Measurements from ENCODE around the gene SIPA1L2. TPM values are rescaled to one million over a fixed set of nuclear protein-coding genes. Genes with fewer than 3 reads are reported as not detected.
A peak's percentile ranks its signal among the peaks of the same experiment; 100 is the strongest.

Gene SIPA1L2, protein sequence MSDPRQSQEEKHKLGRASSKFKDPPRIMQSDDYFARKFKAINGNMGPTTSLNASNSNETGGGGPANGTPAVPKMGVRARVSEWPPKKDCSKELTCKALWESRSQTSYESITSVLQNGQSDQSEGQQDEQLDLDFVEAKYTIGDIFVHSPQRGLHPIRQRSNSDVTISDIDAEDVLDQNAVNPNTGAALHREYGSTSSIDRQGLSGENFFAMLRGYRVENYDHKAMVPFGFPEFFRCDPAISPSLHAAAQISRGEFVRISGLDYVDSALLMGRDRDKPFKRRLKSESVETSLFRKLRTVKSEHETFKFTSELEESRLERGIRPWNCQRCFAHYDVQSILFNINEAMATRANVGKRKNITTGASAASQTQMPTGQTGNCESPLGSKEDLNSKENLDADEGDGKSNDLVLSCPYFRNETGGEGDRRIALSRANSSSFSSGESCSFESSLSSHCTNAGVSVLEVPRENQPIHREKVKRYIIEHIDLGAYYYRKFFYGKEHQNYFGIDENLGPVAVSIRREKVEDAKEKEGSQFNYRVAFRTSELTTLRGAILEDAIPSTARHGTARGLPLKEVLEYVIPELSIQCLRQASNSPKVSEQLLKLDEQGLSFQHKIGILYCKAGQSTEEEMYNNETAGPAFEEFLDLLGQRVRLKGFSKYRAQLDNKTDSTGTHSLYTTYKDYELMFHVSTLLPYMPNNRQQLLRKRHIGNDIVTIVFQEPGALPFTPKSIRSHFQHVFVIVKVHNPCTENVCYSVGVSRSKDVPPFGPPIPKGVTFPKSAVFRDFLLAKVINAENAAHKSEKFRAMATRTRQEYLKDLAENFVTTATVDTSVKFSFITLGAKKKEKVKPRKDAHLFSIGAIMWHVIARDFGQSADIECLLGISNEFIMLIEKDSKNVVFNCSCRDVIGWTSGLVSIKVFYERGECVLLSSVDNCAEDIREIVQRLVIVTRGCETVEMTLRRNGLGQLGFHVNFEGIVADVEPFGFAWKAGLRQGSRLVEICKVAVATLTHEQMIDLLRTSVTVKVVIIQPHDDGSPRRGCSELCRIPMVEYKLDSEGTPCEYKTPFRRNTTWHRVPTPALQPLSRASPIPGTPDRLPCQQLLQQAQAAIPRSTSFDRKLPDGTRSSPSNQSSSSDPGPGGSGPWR (N-terminal part only)
- 13.5 and 16.0 TPM in 2 replicates for total RNA-seq (2014; rRNA removed; shearing (Covaris generic))
- total RNA-seq (2022) = 6.2 and 7.8 TPM in 2 replicates
- percentile 54 among the genes with signal in this experiment for Bru-seq, nascent RNA
- BruChase-seq, experiment 1, labeled RNA remaining after a 6-hour chase = percentile 42 among the genes with signal in this experiment
- BruChase-seq, experiment 2, labeled RNA remaining after a 2-hour chase = percentile 44 among the genes with signal in this experiment
- long read RNA-seq, partial matches to known transcripts = 4 of 5 reads
- long read RNA-seq, other reads (novel, unspliced or antisense) = 1 of 5 reads

DNA sequence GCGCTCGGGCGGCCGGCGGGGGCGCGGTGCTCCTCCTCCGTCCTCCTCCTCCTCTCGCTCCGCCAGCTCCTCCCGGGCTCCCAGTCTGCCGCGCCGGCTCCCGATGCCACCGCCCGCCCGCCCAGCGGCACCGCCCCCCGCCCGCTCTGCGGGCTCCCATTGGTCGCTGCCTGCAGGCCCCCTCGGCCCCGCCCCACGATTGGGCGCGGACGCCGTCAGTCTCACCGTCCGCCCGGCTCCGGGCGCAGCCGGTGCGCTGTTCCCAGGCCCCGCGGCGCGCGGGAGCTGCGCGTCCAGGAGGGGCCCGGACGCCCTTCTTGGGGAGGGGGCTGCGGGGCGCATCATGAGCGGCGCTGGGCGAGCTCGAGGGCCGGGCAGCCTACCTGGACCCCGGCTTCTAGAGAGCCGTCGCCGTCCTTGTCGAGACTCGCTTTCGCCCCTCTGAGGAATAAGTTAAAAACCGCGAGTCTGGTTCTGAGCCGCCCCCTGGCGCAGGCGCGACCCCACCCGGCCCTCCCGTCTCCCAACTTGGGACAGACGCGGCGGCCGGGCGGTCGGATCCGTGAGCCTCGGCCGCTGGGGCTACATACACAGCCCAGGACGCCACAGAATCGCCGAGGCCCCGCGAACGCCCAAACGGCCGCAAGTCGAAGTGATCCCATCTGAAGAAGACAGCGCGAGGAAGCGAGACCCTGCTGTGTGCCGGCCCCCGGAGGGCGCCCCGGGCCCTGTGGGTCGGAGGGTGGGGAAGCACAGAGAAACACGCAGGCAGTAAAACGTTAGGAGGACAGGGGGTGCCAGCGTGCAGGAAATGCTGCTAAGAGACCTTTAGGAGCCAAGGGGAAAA lies at the start of gene SIPA1L2:
Gene SIPA1L2, minus strand, starts transcription at position 87 of the 847 bp plus-strand sequence. CDS start 114,794 bp downstream, outside the sequence.
- H2AFZ ChIP-seq (ENCODE audit: low read length) = peak within 1 kb of the TSS; percentile 85; the same call in 1 of the 2 replicates
- ChIA-PET POLR2A (interaction anchor here (0.5 to 0.8 kb wide), 4 partner anchors 13 to 69 kb away, joined by 3 to 4 read pairs (median 4); no protein-coding TSS in a partner anchor), CTCF (ENCODE audit: unreplicated experiment) (no interaction called here)
- BruUV-seq (replicated peaks) = no TSS peak
- peaks cover 29% of the 10 kb centered on the region; the same call in 1 of the 2 replicates for H3K79me2 ChIP-seq (ENCODE audit: insufficient read depth, low read depth, low read length)
- peak within 1 kb of the TSS; percentile 91 for H3K4me2 ChIP-seq (ENCODE audit: low read length)
- no peaks in the 10 kb centered on the region for H3K36me3 ChIP-seq (ENCODE audit: insufficient read depth, low read length)
- intact Hi-C loops (cut with micrococcal nuclease; ENCODE audit: unreplicated experiment) = loop anchor here (1.0 to 10.0 kb wide), 3 partner anchors 175 to 764 kb away; partner anchors contain the start of gene MAP10
- H3K4me3 ChIP-seq (ENCODE audit: low read depth, low read length, poor library complexity, severe bottlenecking) = peak within 1 kb of the TSS; percentile 73
- no peaks in the 10 kb centered on the region for H4K20me1 ChIP-seq (ENCODE audit: insufficient read depth, low read length)
- TF ChIP-seq EZH2phosphoT487 (IDR thresholded peaks at IDR 0.05; ENCODE audit: borderline replicate concordance, low read depth, low read length) (no peak), CTCF (conservative IDR thresholded peaks at IDR 0.05; ENCODE audit: low read length) (peak; percentile 78)
- peak; percentile 89 for DNase-seq (ENCODE audit: low spot score)
- H3K9me2 ChIP-seq (ENCODE audit: insufficient read depth, low read length) = no peaks in the 10 kb centered on the region
- peaks cover 42% of the 10 kb centered on the region for H3K4me1 ChIP-seq (ENCODE audit: insufficient read depth, low read length, poor library complexity, severe bottlenecking)
- H3K9me3 ChIP-seq (ENCODE audit: low read length) = no peaks in the 10 kb centered on the region
- H3K27ac ChIP-seq (ENCODE audit: low read depth, low read length, poor library complexity, severe bottlenecking) = peak within 1 kb of the TSS; percentile 62

- BruUV-seq (replicated peaks) = no TSS peak
Measured at GRCh38 chr1:232678185-232678886, 48.4 kb upstream of the SIPA1L2 start.

More at GRCh38 chr1:232678185-232678886, 48.4 kb upstream of the SIPA1L2 start:
- TF ChIP-seq CTCF (conservative IDR thresholded peaks at IDR 0.05; ENCODE audit: low read length) (no peak), EZH2phosphoT487 (IDR thresholded peaks at IDR 0.05; ENCODE audit: borderline replicate concordance, low read depth, low read length) (no peak)
- ChIA-PET POLR2A (interaction anchor here (0.6 to 1.4 kb wide), 2 partner anchors 10 to 25 kb away, joined by 4 read pairs; no protein-coding TSS in a partner anchor), CTCF (ENCODE audit: unreplicated experiment) (no interaction called here)
- Histone ChIP-seq H3K9me2 (ENCODE audit: insufficient read depth, low read length) (no peaks in the 10 kb centered on the region), H3K4me2 (ENCODE audit: low read length) (no peak overlapping the region), H3K36me3 (ENCODE audit: insufficient read depth, low read length) (no peaks in the 10 kb centered on the region), H4K20me1 (ENCODE audit: insufficient read depth, low read length) (no peaks in the 10 kb centered on the region), H3K79me2 (ENCODE audit: insufficient read depth, low read depth, low read length) (no peaks in the 10 kb centered on the region), H3K27ac (ENCODE audit: low read depth, low read length, poor library complexity, severe bottlenecking) (no peak overlapping the region), H3K9me3 (ENCODE audit: low read length) (no peaks in the 10 kb centered on the region), H3K4me1 (ENCODE audit: insufficient read depth, low read length, poor library complexity, severe bottlenecking) (no peaks in the 10 kb centered on the region), H3K4me3 (ENCODE audit: low read depth, low read length, poor library complexity, severe bottlenecking) (no peak overlapping the region), H2AFZ (ENCODE audit: low read length) (no peak overlapping the region)
- no peak for DNase-seq (ENCODE audit: low spot score)
- intact Hi-C loops (cut with micrococcal nuclease; ENCODE audit: unreplicated experiment) = no loop called here

All from OCI-LY7 (cell line).